ENCODE results near the gene CAPN8.

DNA sequence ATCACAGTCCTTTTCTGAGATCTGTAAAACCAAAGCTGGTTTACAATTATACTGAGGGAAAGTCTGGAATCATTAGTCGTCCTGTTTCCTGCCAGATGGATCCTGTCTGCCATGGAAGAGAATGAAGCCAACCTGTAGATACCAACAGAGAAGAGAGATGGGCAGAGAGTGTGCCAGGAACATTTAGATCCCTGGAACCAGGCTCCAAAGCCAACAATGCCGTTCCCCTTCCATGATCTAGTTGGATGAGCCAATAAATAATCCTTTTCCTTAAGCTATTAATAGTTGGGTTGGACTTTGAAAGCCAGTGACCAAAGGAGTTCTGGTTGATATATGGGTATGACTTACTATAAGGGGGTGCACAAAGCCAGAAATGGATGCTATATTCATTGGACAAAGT, 15.0 kb downstream of the CAPN8 start:
- TF ChIP-seq, protein P1, sequence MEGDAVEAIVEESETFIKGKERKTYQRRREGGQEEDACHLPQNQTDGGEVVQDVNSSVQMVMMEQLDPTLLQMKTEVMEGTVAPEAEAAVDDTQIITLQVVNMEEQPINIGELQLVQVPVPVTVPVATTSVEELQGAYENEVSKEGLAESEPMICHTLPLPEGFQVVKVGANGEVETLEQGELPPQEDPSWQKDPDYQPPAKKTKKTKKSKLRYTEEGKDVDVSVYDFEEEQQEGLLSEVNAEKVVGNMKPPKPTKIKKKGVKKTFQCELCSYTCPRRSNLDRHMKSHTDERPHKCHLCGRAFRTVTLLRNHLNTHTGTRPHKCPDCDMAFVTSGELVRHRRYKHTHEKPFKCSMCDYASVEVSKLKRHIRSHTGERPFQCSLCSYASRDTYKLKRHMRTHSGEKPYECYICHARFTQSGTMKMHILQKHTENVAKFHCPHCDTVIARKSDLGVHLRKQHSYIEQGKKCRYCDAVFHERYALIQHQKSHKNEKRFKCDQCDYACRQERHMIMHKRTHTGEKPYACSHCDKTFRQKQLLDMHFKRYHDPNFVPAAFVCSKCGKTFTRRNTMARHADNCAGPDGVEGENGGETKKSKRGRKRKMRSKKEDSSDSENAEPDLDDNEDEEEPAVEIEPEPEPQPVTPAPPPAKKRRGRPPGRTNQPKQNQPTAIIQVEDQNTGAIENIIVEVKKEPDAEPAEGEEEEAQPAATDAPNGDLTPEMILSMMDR (IDR thresholded peaks at IDR 0.05; ENCODE audit: low read length) = no peak
- no peak for TF ChIP-seq EZH2 (IDR thresholded peaks at IDR 0.05; ENCODE audit: borderline replicate concordance, low read length)

All from OCI-LY1 (cell line).